Measurements from ENCODE around the gene PIK3CD. TPM values are rescaled to one million over a fixed set of nuclear protein-coding genes. Genes with fewer than 3 reads are reported as not detected.

PIK3CD gene
- total and polyA plus RNA-seq, 2 of the 8 experiments (the other 6 are each of a cell fraction or from before 2014, with no cell fraction given): 20.6 to 24.1 TPM

GRCh38 chr1:9696793-9697192, 45.3 kb downstream of the PIK3CD start:
- Histone ChIP-seq H3K4ac (replicated peaks; ENCODE audit: insufficient read length, low read depth, low read length) (no peak overlapping the region), H4K8ac (ENCODE audit: extremely low read depth, insufficient read depth, low read length) (no peak overlapping the region), H3K4me2 (ENCODE audit: insufficient read depth in 1 of 2, low read depth in 2 of 2, low read length in 2 of 2) (no peak overlapping the region), H3K18ac (ENCODE audit: extremely low read depth, low read length) (no peak overlapping the region), H3K27me3 (replicated peaks in 1 of 4; ENCODE audit: control insufficient read depth in 3 of 4, extremely low read depth in 1 of 4, insufficient read depth in 3 of 4, low read length in 3 of 4) (no peaks in the 10 kb centered on the region), H3K27ac (ENCODE audit: low read depth, low read length) (no peak overlapping the region), H3K79me1 (ENCODE audit: low read depth, low read length) (no peaks in the 10 kb centered on the region; the same call in 1 of the 2 replicates), H2BK15ac (ENCODE audit: low read length) (no peak overlapping the region), H3K36me3 (ENCODE audit: control insufficient read depth in 2 of 4, insufficient read depth in 4 of 4, low read length in 3 of 4) (no peaks in the 10 kb centered on the region), H3K4me1 (replicated peaks in 1 of 4; ENCODE audit: control insufficient read depth in 3 of 4, insufficient read depth in 4 of 4, low read length in 3 of 4) (peaks cover 0 to 6% (median 4%) of the 10 kb centered on the region in 4 experiments; a peak in 5 of 7 replicates), H2AK5ac (ENCODE audit: low read depth, low read length) (no peak overlapping the region), H3K9me3 (ENCODE audit: insufficient read depth in 2 of 2, low read depth in 1 of 2, low read length in 1 of 2) (no peaks in the 10 kb centered on the region), H2BK20ac (ENCODE audit: low read length) (no peak overlapping the region), H3K4me3 (ENCODE audit: extremely low read depth in 1 of 4, insufficient read depth in 2 of 4, low read depth in 3 of 4, low read length in 4 of 4) (no peak overlapping the region), H3K79me2 (ENCODE audit: control insufficient read depth in 1 of 2, insufficient read depth in 2 of 2, low read length in 2 of 2) (no peaks in the 10 kb centered on the region), H4K20me1 (replicated peaks in 1 of 2; ENCODE audit: control insufficient read depth in 1 of 2, insufficient read depth in 2 of 2, low read length in 2 of 2) (no peaks in the 10 kb centered on the region), H4K91ac (replicated peaks; ENCODE audit: insufficient read length, low read length) (no peak overlapping the region), H3K23me2 (ENCODE audit: low read depth, low read length) (no peaks in the 10 kb centered on the region), H3K9ac (replicated peaks in 1 of 4; ENCODE audit: extremely low read depth in 1 of 4, low read depth in 3 of 4, low read length in 3 of 4) (no peak overlapping the region), H3K56ac (replicated peaks; ENCODE audit: insufficient read length, low read depth, low read length) (no peak overlapping the region), H2BK120ac (replicated peaks; ENCODE audit: low read depth, low read length) (no peak overlapping the region), H4K5ac (ENCODE audit: insufficient read length, low read depth, low read length) (no peak overlapping the region), H2AFZ (ENCODE audit: low read length) (no peak overlapping the region), H2BK12ac (ENCODE audit: low read depth, low read length) (no peak overlapping the region), H2BK5ac (ENCODE audit: low read depth, low read length) (no peak overlapping the region), H3K14ac (ENCODE audit: insufficient read length) (no peak overlapping the region), H3K23ac (ENCODE audit: insufficient read length) (no peak overlapping the region)
- FAIRE-seq (no peak), DNase-seq (ENCODE audit: low read depth in 1 of 2, low spot score in 2 of 2) (no peak)
- WGBS, 2 experiments (ENCODE audit: extremely low coverage in 1 of 2, insufficient coverage in 1 of 2, insufficient read length in 1 of 2, insufficient replicate concordance in 2 of 2, low coverage in 1 of 2, low lambda C conversion rate in 2 of 2, missing lambda C conversion rate in 1 of 2): 89% methylated on average over 2 of the region's 2 CpGs; no CpG with 5 or more reads in 1 of the 2 experiments
- TF ChIP-seq CHD1 (IDR thresholded peaks at IDR 0.05; ENCODE audit: low read depth, low read length) (no peak), SP4 (IDR thresholded peaks at IDR 0.05; ENCODE audit: low read length) (no peak)
- ChIA-PET CTCF (ENCODE audit: partially characterized antibody) (interaction anchor here (0.6 kb wide), 1 partner anchor 70 kb away, joined by 5 read pairs; no protein-coding TSS in a partner anchor), POLR2A (ENCODE audit: partially characterized antibody) (interaction anchor here (0.9 to 1.1 kb wide), 2 partner anchors 20 to 21 kb away, joined by 3 to 5 read pairs; no protein-coding TSS in a partner anchor)

Measured in H1 (cell line).